Measurements from ENCODE around the gene B4GALT4.

DNA sequence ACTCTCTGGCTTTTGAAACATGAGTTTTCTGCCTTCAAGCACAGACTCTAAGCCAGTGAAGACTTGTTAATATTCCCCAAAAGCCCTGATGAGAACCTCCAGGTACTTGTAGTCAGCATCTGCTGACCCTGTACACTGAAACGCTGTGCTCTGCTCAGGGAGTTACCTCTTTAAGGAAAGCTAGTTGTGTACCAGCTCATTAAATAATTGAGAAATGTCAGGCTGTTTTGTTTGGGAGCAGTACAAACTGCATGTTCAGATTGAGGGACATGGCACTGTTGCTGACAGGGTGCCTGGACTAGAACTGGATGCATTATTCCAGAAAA is 45.6 kb downstream of the B4GALT4 start:
- TF ChIP-seq MAZ (IDR thresholded peaks at IDR 0.05; ENCODE audit: borderline replicate concordance, low read depth, low read length): no peak
- TF ChIP-seq, protein P1, sequence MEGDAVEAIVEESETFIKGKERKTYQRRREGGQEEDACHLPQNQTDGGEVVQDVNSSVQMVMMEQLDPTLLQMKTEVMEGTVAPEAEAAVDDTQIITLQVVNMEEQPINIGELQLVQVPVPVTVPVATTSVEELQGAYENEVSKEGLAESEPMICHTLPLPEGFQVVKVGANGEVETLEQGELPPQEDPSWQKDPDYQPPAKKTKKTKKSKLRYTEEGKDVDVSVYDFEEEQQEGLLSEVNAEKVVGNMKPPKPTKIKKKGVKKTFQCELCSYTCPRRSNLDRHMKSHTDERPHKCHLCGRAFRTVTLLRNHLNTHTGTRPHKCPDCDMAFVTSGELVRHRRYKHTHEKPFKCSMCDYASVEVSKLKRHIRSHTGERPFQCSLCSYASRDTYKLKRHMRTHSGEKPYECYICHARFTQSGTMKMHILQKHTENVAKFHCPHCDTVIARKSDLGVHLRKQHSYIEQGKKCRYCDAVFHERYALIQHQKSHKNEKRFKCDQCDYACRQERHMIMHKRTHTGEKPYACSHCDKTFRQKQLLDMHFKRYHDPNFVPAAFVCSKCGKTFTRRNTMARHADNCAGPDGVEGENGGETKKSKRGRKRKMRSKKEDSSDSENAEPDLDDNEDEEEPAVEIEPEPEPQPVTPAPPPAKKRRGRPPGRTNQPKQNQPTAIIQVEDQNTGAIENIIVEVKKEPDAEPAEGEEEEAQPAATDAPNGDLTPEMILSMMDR (conservative IDR thresholded peaks at IDR 0.05; ENCODE audit: low read depth, low read length): no peak
- no peak for TF ChIP-seq POLR2A (IDR thresholded peaks at IDR 0.05; ENCODE audit: low read depth, low read length)
- TF ChIP-seq MAFK (IDR thresholded peaks at IDR 0.05; ENCODE audit: low read depth, low read length): no peak
- no peak for TF ChIP-seq RFX5 (IDR thresholded peaks at IDR 0.05; ENCODE audit: low read depth, low read length)
- no peak for TF ChIP-seq RAD21 (IDR thresholded peaks at IDR 0.05; ENCODE audit: low read length)
- TF ChIP-seq SMC3 (IDR thresholded peaks at IDR 0.05; ENCODE audit: low read depth, low read length): no peak
